ENCODE measurements around the gene NAIP.
"Not testable (repeated sequence)": the region's sequence is repeated elsewhere in the genome, so short reads cannot be mapped to it uniquely, and the experiment has no call there.

The NAIP gene

GRCh38 chr5:71013575-71013974 is 11.6 kb downstream of the NAIP start:
- intact Hi-C loops (cut with DNase I; ENCODE audit: low total_unique reads): no loop called here
- no peak overlapping the region for H3K4me3 ChIP-seq
- no peak overlapping the region for H3K27ac ChIP-seq
- no peaks in the 10 kb centered on the region for H3K36me3 ChIP-seq
- H3K9me3 ChIP-seq: no peaks in the 10 kb centered on the region
- no peaks in the 10 kb centered on the region for H3K27me3 ChIP-seq
- H3K4me1 ChIP-seq: no peaks in the 10 kb centered on the region
- TF ChIP-seq, protein P1, sequence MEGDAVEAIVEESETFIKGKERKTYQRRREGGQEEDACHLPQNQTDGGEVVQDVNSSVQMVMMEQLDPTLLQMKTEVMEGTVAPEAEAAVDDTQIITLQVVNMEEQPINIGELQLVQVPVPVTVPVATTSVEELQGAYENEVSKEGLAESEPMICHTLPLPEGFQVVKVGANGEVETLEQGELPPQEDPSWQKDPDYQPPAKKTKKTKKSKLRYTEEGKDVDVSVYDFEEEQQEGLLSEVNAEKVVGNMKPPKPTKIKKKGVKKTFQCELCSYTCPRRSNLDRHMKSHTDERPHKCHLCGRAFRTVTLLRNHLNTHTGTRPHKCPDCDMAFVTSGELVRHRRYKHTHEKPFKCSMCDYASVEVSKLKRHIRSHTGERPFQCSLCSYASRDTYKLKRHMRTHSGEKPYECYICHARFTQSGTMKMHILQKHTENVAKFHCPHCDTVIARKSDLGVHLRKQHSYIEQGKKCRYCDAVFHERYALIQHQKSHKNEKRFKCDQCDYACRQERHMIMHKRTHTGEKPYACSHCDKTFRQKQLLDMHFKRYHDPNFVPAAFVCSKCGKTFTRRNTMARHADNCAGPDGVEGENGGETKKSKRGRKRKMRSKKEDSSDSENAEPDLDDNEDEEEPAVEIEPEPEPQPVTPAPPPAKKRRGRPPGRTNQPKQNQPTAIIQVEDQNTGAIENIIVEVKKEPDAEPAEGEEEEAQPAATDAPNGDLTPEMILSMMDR (IDR thresholded peaks at IDR 0.05): no peak
- no peak for DNase-seq

GRCh38 chr5:71011194-71011792 is 13.8 kb downstream of the NAIP start:
- H3K27ac ChIP-seq: no peak overlapping the region
- DNase-seq: no peak
- no peaks in the 10 kb centered on the region for H3K9me3 ChIP-seq
- no peaks in the 10 kb centered on the region for H3K27me3 ChIP-seq
- TF ChIP-seq, protein P1 (IDR thresholded peaks at IDR 0.05): no peak
- H3K4me1 ChIP-seq: no peaks in the 10 kb centered on the region
- no peaks in the 10 kb centered on the region for H3K36me3 ChIP-seq
- intact Hi-C loops (cut with DNase I; ENCODE audit: low total_unique reads): no loop called here
- no peak overlapping the region for H3K4me3 ChIP-seq

DNA sequence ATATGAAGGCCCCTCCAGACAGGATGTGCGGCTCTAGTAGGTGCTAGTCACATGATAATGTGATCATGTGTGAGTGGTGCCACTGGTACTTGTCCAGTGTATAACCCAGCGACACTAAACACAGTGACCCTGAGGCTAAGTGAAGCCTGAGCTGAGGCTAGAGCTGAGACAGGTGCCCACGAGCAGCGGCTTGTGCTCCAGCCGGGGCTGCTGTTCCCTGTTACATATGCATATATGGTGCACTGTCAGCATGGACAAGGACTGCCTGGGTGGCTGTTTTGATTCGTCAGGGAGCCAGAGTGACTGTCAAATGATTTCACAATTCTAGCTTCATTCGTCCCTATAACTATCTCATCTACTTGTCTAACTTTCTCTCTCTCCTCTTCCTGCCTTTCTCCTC is 18.2 kb downstream of the NAIP start:
- H3K27ac ChIP-seq; DNase-seq; H3K36me3 ChIP-seq; H3K27me3 ChIP-seq; intact Hi-C loops (cut with DNase I; ENCODE audit: low total_unique reads); H3K4me1 ChIP-seq; H3K9me3 ChIP-seq; H3K4me3 ChIP-seq: not testable (repeated sequence)

GRCh38 chr5:70984882-70985281 is 40.3 kb downstream of the NAIP start:
- H3K4me3 ChIP-seq; DNase-seq; H3K27me3 ChIP-seq; intact Hi-C loops (cut with DNase I; ENCODE audit: low total_unique reads); H3K9me3 ChIP-seq; H3K36me3 ChIP-seq; H3K4me1 ChIP-seq; H3K27ac ChIP-seq: not testable (repeated sequence)

DNA sequence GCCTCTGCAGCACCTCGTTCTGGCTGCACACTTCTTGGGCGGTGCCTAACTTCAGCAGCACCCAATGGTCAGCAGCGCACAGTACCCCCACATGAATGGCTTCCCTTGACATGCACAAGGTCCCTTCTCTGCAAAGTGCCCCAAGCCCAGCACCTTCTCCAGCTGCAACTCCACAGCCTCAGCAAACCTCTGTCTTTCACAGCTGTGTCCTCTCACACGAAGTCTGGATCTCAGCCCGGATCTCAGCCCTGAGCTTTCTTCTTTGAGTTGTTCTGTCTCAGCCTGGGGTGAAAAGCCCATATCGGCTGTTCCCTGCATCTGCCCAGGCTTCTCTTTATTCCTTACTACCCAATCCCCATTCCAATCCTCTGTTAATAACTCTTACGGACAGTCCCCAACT is 57.9 kb downstream of the NAIP start:
- not testable (repeated sequence) for DNase-seq

DNA sequence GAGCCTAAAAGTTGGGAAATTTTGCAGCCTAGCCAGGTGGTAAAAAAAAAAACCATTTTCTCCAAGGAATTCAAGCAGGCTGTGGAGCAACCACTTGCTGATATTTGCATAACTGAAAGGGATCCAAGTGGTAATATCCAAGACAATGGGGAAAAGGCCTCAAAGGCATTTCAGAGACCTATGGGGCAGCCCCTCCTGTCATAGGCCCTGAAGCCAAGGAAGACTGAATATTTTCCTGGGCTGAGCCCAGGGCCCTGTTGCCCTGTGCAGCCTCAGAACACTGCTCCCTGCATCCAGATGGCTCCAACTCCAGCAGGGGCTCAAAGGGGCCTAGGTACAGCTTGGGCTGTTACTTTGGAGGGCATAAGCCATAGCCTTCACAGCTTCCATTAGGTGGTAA is 60.6 kb downstream of the NAIP start:
- intact Hi-C loops (cut with DNase I; ENCODE audit: low total_unique reads); DNase-seq; H3K36me3 ChIP-seq; H3K4me3 ChIP-seq; H3K27me3 ChIP-seq; H3K4me1 ChIP-seq; H3K9me3 ChIP-seq; H3K27ac ChIP-seq: not testable (repeated sequence)

More for the DNA sequence above, 57.9 kb downstream of the NAIP start:
- H3K4me1 ChIP-seq; intact Hi-C loops (cut with DNase I; ENCODE audit: low total_unique reads); H3K27ac ChIP-seq; H3K4me3 ChIP-seq; H3K36me3 ChIP-seq; H3K27me3 ChIP-seq; H3K9me3 ChIP-seq: not testable (repeated sequence)

DNA sequence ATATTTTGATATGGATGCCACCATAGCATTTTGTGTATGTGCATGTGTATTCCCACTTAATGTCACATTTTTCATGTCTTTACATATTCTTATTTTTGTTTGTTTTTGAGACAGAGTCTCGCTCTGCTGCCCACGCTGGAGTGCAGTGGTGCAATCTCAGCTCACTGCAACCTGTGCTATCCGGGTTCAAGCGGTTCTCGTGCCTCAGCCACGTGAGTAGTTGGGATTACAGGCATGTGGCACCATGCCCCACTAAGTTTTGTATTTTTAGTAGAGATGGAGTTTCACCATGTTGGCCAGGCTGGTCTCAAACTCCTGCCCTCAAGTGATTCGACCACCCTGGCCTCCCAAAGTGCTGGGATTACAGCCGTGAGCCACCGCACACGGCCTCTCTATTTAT is 72.1 kb downstream of the NAIP start:
- H3K9me3 ChIP-seq; DNase-seq; H3K27ac ChIP-seq; H3K4me3 ChIP-seq; H3K4me1 ChIP-seq; H3K27me3 ChIP-seq; intact Hi-C loops (cut with DNase I; ENCODE audit: low total_unique reads); H3K36me3 ChIP-seq: not testable (repeated sequence)

DNA sequence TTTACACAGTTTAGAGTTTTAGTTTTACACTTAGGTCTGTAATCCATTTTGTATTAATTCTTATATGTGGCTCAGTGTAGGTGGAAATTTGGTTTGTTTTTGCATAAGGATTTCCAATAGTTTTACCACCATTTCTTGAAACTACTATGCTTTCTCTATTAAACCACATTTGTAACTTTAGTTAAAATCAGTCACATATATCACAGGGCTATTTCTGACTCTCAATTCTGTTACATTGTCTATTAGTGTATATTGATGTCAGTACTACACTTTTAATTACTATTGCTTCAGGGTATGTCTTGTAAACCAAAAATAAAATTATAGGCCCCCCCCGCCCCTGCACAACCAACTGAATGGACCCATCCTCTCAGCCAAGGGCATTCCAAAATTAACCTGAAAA is 92.6 kb downstream of the NAIP start:
- intact Hi-C loops (cut with DNase I; ENCODE audit: low total_unique reads); H3K4me1 ChIP-seq; DNase-seq; H3K27ac ChIP-seq; H3K36me3 ChIP-seq; H3K4me3 ChIP-seq; H3K27me3 ChIP-seq; H3K9me3 ChIP-seq: not testable (repeated sequence)

DNA sequence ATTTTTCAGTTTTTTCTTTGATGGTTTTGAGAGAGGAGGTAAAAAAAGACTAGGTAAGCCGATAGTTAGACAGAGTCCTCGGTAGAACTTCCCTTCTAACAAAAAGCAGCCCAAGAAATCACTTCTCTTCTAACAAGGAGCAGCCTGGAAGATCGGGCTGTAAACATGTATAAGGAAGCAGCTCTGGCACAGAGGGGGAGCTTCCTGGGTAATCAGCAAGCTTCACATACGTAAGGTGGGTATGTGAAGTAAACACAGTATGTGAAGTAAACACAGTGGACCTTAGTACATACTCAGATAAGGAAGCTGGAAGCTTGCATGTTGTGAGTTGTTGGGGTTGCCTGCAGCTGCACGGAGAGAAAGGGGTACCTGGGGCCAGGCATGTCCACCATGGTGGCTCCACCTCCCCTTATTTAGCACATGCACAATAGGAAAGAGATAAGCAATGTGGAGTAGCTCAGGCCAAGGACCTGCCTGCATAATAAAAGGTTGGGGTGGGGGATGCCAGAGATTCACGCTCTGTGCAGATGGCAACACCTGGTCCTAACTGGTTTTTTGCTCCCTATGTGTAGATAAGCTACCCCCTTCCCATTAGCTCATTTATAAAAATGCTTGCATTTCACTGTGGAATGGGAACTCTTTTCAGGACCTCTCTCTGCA is 93.3 kb downstream of the NAIP start:
- H3K9me3 ChIP-seq; intact Hi-C loops (cut with DNase I; ENCODE audit: low total_unique reads); DNase-seq; H3K4me1 ChIP-seq; H3K27me3 ChIP-seq; H3K4me3 ChIP-seq; H3K27ac ChIP-seq; H3K36me3 ChIP-seq: not testable (repeated sequence)

- H3K27me3 ChIP-seq; H3K9me3 ChIP-seq; intact Hi-C loops (cut with DNase I; ENCODE audit: low total_unique reads); H3K4me3 ChIP-seq; DNase-seq; H3K36me3 ChIP-seq; H3K27ac ChIP-seq; H3K4me1 ChIP-seq: not testable (repeated sequence)
Measured at GRCh38 chr5:70925211-70925562, 100.0 kb downstream of the NAIP start.
